SK-N-SH treated with all-trans-retinoic acid at 6 μM for 48 hours (cell line): Measurements from ENCODE around the gene SPAG4.

Source experiments
- ARNTL ChIP-seq: fragments of 450-650 bp; formaldehyde crosslinking; IDR thresholded peaks from 2 replicates; pipeline ENCODE4 v1.5.0; 2020; ENCODE audit warnings: low read depth, mild to moderate bottlenecking, moderate library complexity, borderline replicate concordance
- CREB5 ChIP-seq: fragments of 250-450 bp; sonication (Bioruptor Pico); IDR thresholded peaks from 2 replicates; pipeline ENCODE4 v1.5.1; 2020; ENCODE audit warnings: low read depth, mild to moderate bottlenecking, moderate library complexity
- RARB ChIP-seq: fragments of 250-450 bp; sonication (Bioruptor Pico); IDR thresholded peaks from 2 replicates; pipeline ENCODE4 v1.8.0; 2021; ENCODE audit warnings: mild to moderate bottlenecking, moderate library complexity
- ZFP30 ChIP-seq: fragments of 450-650 bp; formaldehyde crosslinking; IDR thresholded peaks from 2 replicates; pipeline ENCODE4 v1.5.0; 2022; ENCODE audit warnings: mild to moderate bottlenecking, moderate library complexity

GRCh38 chr20:35653893-35654292 is 38.3 kb downstream of the SPAG4 start:
- no peak for TF ChIP-seq ARNTL
- TF ChIP-seq RARB (CRISPR knock-in tag) = no peak
- no peak for TF ChIP-seq CREB5 (CRISPR knock-in tag)
- TF ChIP-seq ZFP30 (CRISPR knock-in tag) = no peak
